DND-41 (cell line): ENCODE measurements around the gene OOSP4A.
A peak's percentile ranks its signal among the peaks of the same experiment; 100 is the strongest.

ENCODE experiments used
- ATAC-seq: fragments of 200-7000 bp; cut with Tn5 transposase; 3 replicates; pipeline ENCODE4 v1.9.1; 2021; ENCODE audit warnings: low read depth; ENCODE audit not compliant: insufficient read depth
- DNase-seq: peaks from one replicate; pipeline ENCODE4 v3.0.0-alpha.2; 2020
- H2AFZ ChIP-seq: 2 replicates; pipeline ENCODE4 v1.6.0; 2012; ENCODE audit warnings: low read depth, low read length
- H3K27ac ChIP-seq: 2 replicates; pipeline ENCODE4 v1.5.1; 2012; ENCODE audit warnings: low read length, inconsistent platforms
- H3K27me3 ChIP-seq: fragments of 200-600 bp; sonication (generic); 2 replicates; pipeline ENCODE4 v1.6.0; 2012; ENCODE audit warnings: low read length, mild to moderate bottlenecking, inconsistent platforms; ENCODE audit not compliant: insufficient read depth, poor library complexity
- H3K36me3 ChIP-seq: 2 replicates; pipeline ENCODE4 v1.5.1; 2012; ENCODE audit warnings: low read length, inconsistent platforms; ENCODE audit not compliant: insufficient read depth
- H3K4me1 ChIP-seq: 2 replicates; pipeline ENCODE4 v1.5.1; 2012; ENCODE audit warnings: mild to moderate bottlenecking, low read length; ENCODE audit not compliant: insufficient read depth
- H3K4me2 ChIP-seq: 2 replicates; pipeline ENCODE4 v1.6.0; 2012; ENCODE audit warnings: mild to moderate bottlenecking, moderate library complexity, low read length, inconsistent platforms; ENCODE audit not compliant: insufficient read depth
- H3K4me3 ChIP-seq, 2 experiments: fragments of 200-600 bp in 1 of 2; shearing (Covaris generic) in 1 of 2; 2 replicates each; pipeline ENCODE4 v1.5.1; 2012 to 2016; ENCODE audit warnings: inconsistent platforms in 2 of 2, low read length in 2 of 2, mild to moderate bottlenecking in 2 of 2, low read depth in 1 of 2, moderate library complexity in 1 of 2
- H3K79me2 ChIP-seq: 2 replicates; pipeline ENCODE4 v1.6.0; 2012; ENCODE audit warnings: low read length, inconsistent platforms; ENCODE audit not compliant: insufficient read depth
- H3K9ac ChIP-seq: 2 replicates; pipeline ENCODE4 v1.6.0; 2012; ENCODE audit warnings: low read depth, mild to moderate bottlenecking, inconsistent platforms, low read length, moderate library complexity
- H3K9me3 ChIP-seq: 2 replicates; pipeline ENCODE4 v1.5.1; 2012; ENCODE audit warnings: low read length, moderate library complexity, mild to moderate bottlenecking, inconsistent platforms; ENCODE audit not compliant: insufficient read depth, severe bottlenecking
- H4K20me1 ChIP-seq: 2 replicates; pipeline ENCODE4 v1.6.0; 2012; ENCODE audit warnings: low read length; ENCODE audit not compliant: insufficient read depth
- EZH2 ChIP-seq: IDR thresholded peaks from 3 replicates; pipeline ENCODE4 v1.6.1; 2012; ENCODE audit warnings: borderline replicate concordance, low read depth, mild to moderate bottlenecking, moderate library complexity, low read length, inconsistent platforms; ENCODE audit not compliant: severe bottlenecking
- TF ChIP-seq, protein P1 (sequence below): IDR thresholded peaks from 2 replicates; pipeline ENCODE4 v1.5.1; 2012; ENCODE audit warnings: borderline replicate concordance, low read length, moderate library complexity, mild to moderate bottlenecking; ENCODE audit not compliant: poor library complexity, severe bottlenecking; ENCODE audit errors: extremely low read depth

Gene OOSP4A

GRCh38 chr11:59963733-59964132 lies at the start of gene OOSP4A:
TSS of gene OOSP4A (plus strand) at chr11:59964033. CDS start at chr11:59964033, 0 bp downstream.
- Histone ChIP-seq H3K27me3 (no peaks in the 10 kb centered on the region), H4K20me1 (no peaks in the 10 kb centered on the region), H3K4me2 (no peak within 1 kb of the TSS), H3K4me1 (no peaks in the 10 kb centered on the region), H3K36me3 (no peaks in the 10 kb centered on the region), H2AFZ (no peak within 1 kb of the TSS), H3K9ac (no peak within 1 kb of the TSS), H3K4me3 (no peak within 1 kb of the TSS), H3K27ac (no peak within 1 kb of the TSS), H3K9me3 (no peaks in the 10 kb centered on the region), H3K79me2 (no peaks in the 10 kb centered on the region)
- no peak for DNase-seq
- no peak for TF ChIP-seq EZH2
- TF ChIP-seq, protein P1, sequence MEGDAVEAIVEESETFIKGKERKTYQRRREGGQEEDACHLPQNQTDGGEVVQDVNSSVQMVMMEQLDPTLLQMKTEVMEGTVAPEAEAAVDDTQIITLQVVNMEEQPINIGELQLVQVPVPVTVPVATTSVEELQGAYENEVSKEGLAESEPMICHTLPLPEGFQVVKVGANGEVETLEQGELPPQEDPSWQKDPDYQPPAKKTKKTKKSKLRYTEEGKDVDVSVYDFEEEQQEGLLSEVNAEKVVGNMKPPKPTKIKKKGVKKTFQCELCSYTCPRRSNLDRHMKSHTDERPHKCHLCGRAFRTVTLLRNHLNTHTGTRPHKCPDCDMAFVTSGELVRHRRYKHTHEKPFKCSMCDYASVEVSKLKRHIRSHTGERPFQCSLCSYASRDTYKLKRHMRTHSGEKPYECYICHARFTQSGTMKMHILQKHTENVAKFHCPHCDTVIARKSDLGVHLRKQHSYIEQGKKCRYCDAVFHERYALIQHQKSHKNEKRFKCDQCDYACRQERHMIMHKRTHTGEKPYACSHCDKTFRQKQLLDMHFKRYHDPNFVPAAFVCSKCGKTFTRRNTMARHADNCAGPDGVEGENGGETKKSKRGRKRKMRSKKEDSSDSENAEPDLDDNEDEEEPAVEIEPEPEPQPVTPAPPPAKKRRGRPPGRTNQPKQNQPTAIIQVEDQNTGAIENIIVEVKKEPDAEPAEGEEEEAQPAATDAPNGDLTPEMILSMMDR = no peak
- ATAC-seq = no peak

DNA sequence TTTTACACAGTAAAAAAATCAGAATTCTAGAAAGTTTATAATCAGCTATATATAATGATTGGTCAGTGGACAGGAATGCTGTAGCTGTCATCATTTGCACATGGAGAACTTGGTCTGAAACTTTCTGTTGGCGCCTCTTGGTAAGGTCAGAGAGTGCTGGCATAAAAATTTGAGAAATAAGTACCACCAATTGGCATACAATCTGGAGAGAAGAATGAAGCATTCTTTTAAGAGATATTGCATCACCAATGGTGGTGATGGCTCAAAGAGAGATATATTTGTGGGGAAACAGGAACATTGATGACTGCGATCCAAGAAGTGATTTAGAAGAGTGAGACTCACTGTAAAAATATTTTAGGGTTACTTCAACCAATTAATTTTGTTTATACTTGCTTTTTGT lies 45.4 kb upstream of the OOSP4A start:
- H3K9ac ChIP-seq = no peak overlapping the region

DNA sequence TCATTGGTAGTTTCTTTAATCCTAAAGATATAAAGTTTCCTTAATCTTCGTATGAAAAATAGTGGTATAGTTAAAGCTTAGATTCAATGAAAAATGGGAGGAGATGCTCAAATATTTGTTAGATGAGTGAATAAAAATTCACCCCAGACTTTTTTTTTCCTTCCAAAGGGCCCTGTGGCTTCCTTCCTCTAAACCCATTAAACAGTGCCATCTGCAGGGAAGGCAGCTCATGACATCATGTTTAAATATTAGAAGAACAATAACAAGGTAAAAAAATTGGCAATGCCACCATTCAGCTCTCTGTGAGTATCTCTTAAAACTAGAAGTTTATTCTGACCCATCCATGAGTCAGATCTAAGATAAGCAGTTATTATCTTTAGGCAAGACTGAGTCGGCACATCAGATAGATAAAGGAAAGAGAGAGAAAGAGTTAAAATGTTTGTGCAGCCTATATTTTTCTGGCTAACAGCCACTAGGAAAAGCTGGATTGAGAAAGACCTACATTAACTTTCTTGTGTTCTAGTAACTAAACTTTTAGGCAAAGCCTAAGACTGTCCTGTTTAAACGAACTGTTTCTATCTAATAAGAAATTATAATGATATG lies 44.7 kb upstream of the OOSP4A start:
- Histone ChIP-seq H3K79me2 (no peaks in the 10 kb centered on the region), H3K4me2 (no peak overlapping the region), H3K4me3 (no peak overlapping the region), H3K27ac (no peak overlapping the region), H3K9me3 (peaks cover 24% of the 10 kb centered on the region), H2AFZ (no peak overlapping the region), H3K36me3 (no peaks in the 10 kb centered on the region), H3K4me1 (no peaks in the 10 kb centered on the region), H4K20me1 (no peaks in the 10 kb centered on the region), H3K27me3 (no peaks in the 10 kb centered on the region), H3K9ac (no peak overlapping the region)
- ATAC-seq (no peak), DNase-seq (peak; percentile 33)
- TF ChIP-seq, protein P1 = peak; percentile 68
- no peak for TF ChIP-seq EZH2

More for the DNA sequence above, 45.4 kb upstream of the OOSP4A start:
- Histone ChIP-seq H3K4me3 (no peak overlapping the region), H3K4me1 (no peaks in the 10 kb centered on the region), H2AFZ (no peak overlapping the region), H4K20me1 (no peaks in the 10 kb centered on the region), H3K79me2 (no peaks in the 10 kb centered on the region), H3K9me3 (peaks cover 18% of the 10 kb centered on the region), H3K27ac (no peak overlapping the region), H3K27me3 (no peaks in the 10 kb centered on the region), H3K36me3 (no peaks in the 10 kb centered on the region), H3K4me2 (no peak overlapping the region)
- DNase-seq (no peak), ATAC-seq (no peak)
- TF ChIP-seq, protein P1 = no peak
- no peak for TF ChIP-seq EZH2

DNA sequence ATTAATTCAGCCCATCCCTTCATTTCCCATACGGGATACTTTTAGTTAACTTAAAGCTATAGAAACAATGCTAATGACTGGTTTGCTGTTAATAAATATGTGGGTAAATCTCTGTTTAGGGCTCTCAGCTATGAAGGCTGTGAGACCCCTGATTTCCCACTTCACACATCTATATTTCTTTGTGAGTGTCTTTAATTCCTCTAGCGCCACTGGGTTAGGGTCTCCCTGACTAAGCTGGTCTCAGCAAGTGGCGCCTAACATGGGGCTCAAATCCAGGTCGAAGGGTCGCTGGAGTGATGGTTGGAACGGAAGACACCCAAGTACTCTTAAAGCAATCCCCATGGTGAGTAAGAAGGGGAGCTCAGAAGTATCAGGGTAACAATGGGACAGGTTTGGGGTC lies 40.0 kb upstream of the OOSP4A start:
- Histone ChIP-seq H4K20me1 (no peaks in the 10 kb centered on the region), H3K9ac (no peak overlapping the region), H3K27ac (no peak overlapping the region), H3K79me2 (no peaks in the 10 kb centered on the region), H3K4me2 (no peak overlapping the region), H3K27me3 (no peaks in the 10 kb centered on the region), H3K4me1 (no peaks in the 10 kb centered on the region), H3K36me3 (no peaks in the 10 kb centered on the region), H3K9me3 (peaks cover 28% of the 10 kb centered on the region), H2AFZ (no peak overlapping the region), H3K4me3 (no peak overlapping the region)
- peak; percentile 31 for DNase-seq
- TF ChIP-seq, protein P1 = no peak
- TF ChIP-seq EZH2 = no peak
- no peak for ATAC-seq
